ENCODE measurements around the gene PMVK.
A peak's percentile ranks its signal among the peaks of the same experiment; 100 is the strongest.
"Not testable (repeated sequence)": the region's sequence is repeated elsewhere in the genome, so short reads cannot be mapped to it uniquely, and the experiment has no call there.

PMVK gene

DNA sequence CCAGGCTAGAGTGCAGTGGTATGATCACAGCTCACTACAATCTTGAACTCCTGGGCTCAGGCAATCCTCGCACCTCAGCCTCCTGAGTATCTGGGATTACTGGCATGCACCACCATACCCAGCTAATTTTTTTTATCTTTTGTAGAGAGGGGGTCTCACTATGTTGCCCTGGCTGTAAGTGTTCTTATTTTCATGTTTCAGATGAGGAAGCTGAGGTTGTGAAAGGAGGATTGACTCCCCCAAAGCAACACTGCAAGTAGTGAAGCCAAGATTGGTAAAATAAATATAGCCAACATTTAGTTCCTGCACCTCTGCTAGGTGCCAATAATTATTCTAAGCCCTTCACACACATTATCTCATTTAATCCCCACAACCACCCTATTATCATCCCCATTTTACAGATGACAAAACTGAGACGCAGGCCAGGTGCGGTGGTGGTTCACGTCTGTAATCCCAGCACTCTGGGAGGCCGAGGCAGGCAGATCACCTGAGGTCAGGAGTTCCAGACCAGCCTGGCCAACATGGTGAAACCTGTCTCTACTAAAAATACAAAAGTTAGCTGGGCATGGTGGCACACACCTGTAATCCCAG lies 2.1 kb downstream of the PMVK start:
- in situ Hi-C loops (cut with MboI; ENCODE audit: low pct_unique_long_range_greater_than_20kb, low sequenced_read_pairs): no loop called here

DNA sequence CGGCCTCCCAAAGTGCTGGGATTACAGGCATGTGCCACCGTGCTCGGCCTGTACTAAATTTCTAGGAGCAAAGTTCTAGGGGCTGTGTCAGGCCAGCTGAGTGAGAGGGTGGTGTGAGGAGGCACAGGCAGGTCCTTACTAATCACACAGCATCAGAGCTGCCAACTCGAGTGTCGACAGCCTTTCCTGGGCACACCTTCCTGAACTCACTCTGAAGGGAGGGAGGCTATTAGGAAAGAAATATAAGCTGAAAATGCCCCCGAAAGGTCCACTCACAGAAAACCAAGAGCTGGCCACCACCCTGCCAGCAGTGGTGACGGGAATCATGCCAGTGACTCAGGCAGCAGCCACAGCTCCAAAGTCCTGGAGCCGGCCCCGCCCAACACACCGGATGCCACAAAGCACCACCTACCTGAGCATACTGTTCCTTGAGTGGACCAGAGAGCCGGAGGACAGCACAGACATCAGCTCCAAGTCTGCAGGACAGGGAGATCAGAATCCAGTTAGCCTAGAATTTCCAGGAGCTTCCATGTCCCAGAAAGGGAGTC lies 4.5 kb downstream of the PMVK start:
- no peak for DNase-seq
- in situ Hi-C loops (cut with MboI; ENCODE audit: low pct_unique_long_range_greater_than_20kb, low sequenced_read_pairs): no loop called here

More for the DNA sequence above, 2.1 kb downstream of the PMVK start:
- DNase-seq: no peak

DNA sequence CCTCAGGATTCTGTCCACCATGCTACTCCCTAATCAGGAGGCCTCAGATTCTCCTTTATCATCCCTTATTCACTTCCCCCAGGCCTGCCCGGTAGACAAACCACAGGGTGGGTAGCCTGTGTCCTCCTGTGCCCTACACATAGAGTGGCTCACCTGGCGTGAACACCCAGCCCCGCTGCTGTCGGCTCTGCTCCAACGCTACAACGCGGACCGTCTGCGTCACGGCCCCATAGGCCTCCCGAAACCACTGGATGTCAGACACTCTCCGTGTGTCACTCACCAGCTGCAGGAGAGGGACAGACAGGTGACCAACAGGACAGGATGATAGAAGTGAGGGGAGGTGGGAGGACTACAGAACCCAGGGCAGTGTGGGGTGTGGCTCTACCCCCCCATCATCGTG lies 10.3 kb downstream of the PMVK start:
- no peak for DNase-seq
- in situ Hi-C loops (cut with MboI; ENCODE audit: low pct_unique_long_range_greater_than_20kb, low sequenced_read_pairs): no loop called here

GRCh38 chr1:154925335-154926170 lies 11.0 kb downstream of the PMVK start:
- in situ Hi-C loops (cut with MboI; ENCODE audit: low pct_unique_long_range_greater_than_20kb, low sequenced_read_pairs): no loop called here
- peak; percentile 31 for DNase-seq

DNA sequence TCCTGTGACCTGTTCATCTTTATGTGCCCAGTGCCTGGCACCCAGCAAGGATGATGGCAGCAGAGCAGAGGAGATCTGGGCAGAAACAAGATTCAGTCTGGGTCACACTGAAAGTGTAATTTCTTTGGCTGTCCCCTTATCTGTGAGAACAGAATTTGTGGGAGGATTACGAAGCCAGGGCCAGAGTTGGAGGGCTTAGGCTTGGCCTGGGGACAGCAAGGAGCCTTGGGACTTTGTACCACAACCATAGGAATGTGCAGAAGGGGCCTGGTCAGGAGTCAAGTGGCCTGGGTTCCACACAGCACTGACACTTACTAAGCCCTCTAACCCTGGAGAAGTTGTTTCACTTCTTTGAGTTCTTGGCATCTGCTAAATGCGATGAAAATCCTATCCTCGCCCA lies 12.8 kb downstream of the PMVK start:
- in situ Hi-C loops (cut with MboI; ENCODE audit: low pct_unique_long_range_greater_than_20kb, low sequenced_read_pairs): no loop called here
- DNase-seq: no peak

GRCh38 chr1:154913273-154913672 lies 23.2 kb downstream of the PMVK start:
- in situ Hi-C loops (cut with MboI; ENCODE audit: low pct_unique_long_range_greater_than_20kb, low sequenced_read_pairs): no loop called here
- DNase-seq: no peak

DNA sequence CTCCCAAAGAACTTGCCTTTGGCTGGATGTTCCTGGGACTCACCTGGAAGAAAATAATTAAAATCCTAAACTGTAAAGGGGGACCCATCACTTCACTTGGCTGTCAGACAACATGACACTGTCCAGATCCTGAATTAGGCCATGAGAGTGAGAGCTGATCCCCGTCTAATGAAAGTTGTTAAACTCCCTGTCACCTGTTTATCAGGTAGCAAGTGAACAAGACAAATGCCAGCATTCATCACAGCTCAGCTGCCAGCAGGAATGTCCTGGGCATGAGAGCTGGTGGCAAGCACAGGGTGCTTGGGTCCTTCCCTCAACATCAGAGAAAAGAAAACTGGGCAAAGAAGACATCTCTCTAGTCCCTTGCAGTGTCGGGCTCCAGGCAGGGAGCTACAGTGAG lies 23.8 kb downstream of the PMVK start:
- no peak for DNase-seq
- in situ Hi-C loops (cut with MboI; ENCODE audit: low pct_unique_long_range_greater_than_20kb, low sequenced_read_pairs): no loop called here

GRCh38 chr1:154911691-154912550 lies 24.6 kb downstream of the PMVK start:
- in situ Hi-C loops (cut with MboI; ENCODE audit: low pct_unique_long_range_greater_than_20kb, low sequenced_read_pairs): no loop called here
- no peak for DNase-seq

DNA sequence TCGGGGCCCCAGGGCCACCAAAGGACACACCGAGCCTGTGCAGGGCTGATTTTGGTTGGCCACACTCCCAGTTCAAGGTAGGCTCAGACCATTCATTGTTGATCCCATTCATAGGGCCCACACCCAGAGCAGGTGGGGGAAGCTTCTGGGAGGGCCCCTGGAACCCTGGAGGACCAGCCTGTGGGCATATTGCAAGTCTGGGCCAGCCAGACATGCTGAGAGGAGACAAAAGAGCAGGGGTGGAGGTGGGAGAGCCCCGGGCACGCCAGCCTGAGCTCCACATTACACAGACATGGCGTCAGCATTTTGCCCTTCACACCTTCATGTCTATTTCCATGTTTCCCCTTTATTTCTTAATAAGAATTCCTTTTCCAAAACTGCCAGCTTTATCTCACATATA lies 25.7 kb downstream of the PMVK start:
- in situ Hi-C loops (cut with MboI; ENCODE audit: low pct_unique_long_range_greater_than_20kb, low sequenced_read_pairs): no loop called here
- DNase-seq: no peak

DNA sequence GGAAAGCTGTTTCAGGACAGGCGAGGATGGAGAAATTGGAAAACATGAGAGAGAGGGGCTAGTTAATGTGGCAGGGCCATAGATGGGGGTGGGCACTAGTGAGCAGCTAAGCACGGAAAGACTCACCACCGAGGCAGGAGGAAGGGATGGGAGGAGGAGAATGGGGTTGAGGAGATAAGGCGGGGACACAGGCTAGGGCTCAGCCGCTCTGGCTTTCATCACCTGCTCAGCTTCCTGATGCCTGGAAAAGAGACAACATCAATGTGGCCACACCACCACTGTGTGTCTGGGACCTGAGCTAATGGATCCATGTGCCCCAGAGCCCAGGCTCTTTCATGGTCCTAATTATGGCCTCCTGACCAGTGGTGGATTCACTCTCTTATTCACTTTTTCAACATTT lies 27.6 kb downstream of the PMVK start:
- DNase-seq: no peak
- in situ Hi-C loops (cut with MboI; ENCODE audit: low pct_unique_long_range_greater_than_20kb, low sequenced_read_pairs): no loop called here

DNA sequence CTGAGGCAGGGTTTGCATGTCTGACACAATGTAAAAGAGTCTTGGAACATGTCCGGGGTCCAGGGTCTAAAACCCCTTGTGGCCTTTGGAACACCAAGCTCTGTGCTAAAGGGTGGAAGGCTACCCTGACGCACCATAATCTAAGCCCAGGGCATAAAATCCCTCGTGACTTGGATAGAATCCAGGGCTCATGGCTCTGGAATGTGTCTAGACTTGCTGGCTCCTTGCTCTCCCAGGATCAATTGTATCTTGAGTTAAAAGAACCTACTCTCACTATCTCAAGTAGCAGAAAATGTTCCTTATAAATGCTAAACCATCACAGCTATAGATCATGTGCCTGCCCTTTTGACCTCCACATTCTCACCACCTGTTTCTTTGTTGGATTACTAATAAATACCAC lies 28.4 kb downstream of the PMVK start:
- in situ Hi-C loops (cut with MboI; ENCODE audit: low pct_unique_long_range_greater_than_20kb, low sequenced_read_pairs): not testable (repeated sequence)

GRCh38 chr1:154906621-154907081 lies 29.9 kb downstream of the PMVK start:
- in situ Hi-C loops (cut with MboI; ENCODE audit: low pct_unique_long_range_greater_than_20kb, low sequenced_read_pairs): no loop called here
- peak; percentile 47 for DNase-seq

More for the DNA sequence above, 28.4 kb downstream of the PMVK start:
- DNase-seq: not testable (repeated sequence)

- in situ Hi-C loops (cut with MboI; ENCODE audit: low pct_unique_long_range_greater_than_20kb, low sequenced_read_pairs): no loop called here
- no peak for DNase-seq
Observed at GRCh38 chr1:154902938-154903566, 33.5 kb downstream of the PMVK start.

DNA sequence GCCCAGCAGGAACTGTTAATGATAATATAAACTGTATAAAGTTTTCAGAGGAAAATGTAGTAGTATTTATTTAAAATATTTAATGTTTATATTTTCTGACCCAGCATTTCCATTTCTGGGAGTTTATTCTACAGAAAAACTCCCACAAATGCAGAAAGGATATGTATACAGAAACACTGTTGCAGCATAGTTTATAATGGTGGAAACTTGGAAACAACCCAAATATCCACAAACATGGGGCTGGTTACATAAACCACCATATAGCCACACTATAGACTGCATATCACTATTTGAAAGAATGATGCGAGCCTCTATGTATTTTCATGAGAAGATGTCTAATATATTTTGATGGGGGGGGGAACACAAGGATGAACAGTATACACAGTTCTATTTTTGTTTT lies 34.9 kb downstream of the PMVK start:
- DNase-seq: no peak
- in situ Hi-C loops (cut with MboI; ENCODE audit: low pct_unique_long_range_greater_than_20kb, low sequenced_read_pairs): no loop called here

GRCh38 chr1:154899041-154899440 lies 37.5 kb downstream of the PMVK start:
- in situ Hi-C loops (cut with MboI; ENCODE audit: low pct_unique_long_range_greater_than_20kb, low sequenced_read_pairs): no loop called here
- DNase-seq: no peak

GRCh38 chr1:154896771-154897286 lies 39.7 kb downstream of the PMVK start:
- in situ Hi-C loops (cut with MboI; ENCODE audit: low pct_unique_long_range_greater_than_20kb, low sequenced_read_pairs): no loop called here
- DNase-seq: no peak

DNA sequence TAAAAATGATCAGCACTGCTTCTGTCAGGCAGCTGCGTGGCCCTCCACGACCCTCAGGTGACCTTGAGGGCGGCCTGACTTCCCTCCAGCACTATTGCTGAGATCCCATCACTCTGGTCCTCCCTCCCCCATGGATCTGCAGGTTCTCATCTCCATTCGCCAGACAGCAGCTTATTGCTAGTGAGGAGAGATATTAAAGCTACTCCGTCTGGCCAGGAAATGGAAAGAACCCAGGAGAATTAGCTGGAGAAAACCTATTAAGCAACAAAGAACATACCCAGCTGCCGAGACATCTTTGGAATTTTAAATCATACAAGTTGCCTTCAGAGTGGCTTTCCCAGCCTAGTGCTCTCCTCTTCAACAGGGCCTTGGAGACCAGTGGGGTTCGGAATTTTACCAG lies 40.7 kb downstream of the PMVK start:
- no peak for DNase-seq
- in situ Hi-C loops (cut with MboI; ENCODE audit: low pct_unique_long_range_greater_than_20kb, low sequenced_read_pairs): no loop called here

DNA sequence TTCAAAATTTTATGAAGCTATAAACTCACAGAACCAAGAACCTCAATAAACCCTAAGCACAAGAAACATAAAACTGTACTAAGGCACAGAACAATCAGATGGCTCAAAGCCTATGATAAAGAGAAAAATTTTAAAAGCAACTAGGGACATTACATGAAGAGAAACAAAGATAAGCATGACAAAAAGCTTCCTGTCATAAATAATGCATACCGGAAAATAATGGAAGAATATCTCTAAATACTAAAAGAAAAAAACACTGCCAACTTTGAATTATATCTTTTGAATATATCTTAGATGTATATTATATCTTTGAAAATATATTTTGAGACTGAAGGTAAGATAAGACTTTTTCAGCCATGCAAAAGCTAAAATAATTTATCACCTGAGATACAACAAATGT lies 45.1 kb downstream of the PMVK start:
- in situ Hi-C loops (cut with MboI; ENCODE audit: low pct_unique_long_range_greater_than_20kb, low sequenced_read_pairs): no loop called here

GRCh38 chr1:154888757-154889156 lies 47.8 kb downstream of the PMVK start:
- in situ Hi-C loops (cut with MboI; ENCODE audit: low pct_unique_long_range_greater_than_20kb, low sequenced_read_pairs): no loop called here
- no peak for DNase-seq

More for the DNA sequence above, 45.1 kb downstream of the PMVK start:
- no peak for DNase-seq

Data from KBM-7 (cell line).